NCI-H1694 (cell line): ENCODE results near the gene CPAMD8.
"Not testable (repeated sequence)": the region's sequence is repeated elsewhere in the genome, so short reads cannot be mapped to it uniquely, and the experiment has no call there.

Experiments used
- DNase-seq: peaks from one replicate; lab custom pipeline; 2025; lab: John Stamatoyannopoulos, UW

Gene CPAMD8

GRCh38 chr19:16946951-16947940 is 79.4 kb downstream of the CPAMD8 start:
- DNase-seq = no peak

- no peak for DNase-seq
These were observed 80.7 kb downstream of the CPAMD8 start for GRCh38 chr19:16945762-16946465.

DNA sequence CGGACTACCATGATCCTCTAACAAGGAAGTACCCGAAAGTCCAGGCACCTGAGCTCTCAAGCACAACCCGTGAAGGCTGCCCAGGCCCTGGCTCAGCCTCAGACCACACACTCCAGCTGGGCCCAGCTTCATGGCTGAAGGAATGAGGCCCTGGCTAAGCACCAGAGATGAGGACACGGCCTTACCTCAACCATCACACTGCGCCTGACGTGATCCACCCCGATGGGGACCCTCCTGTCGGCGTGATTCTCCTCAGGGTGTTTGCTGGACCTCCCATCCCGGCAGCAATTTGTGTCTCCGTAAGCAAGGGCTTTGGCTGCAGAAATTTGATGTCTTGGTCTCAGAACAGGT is 81.3 kb downstream of the CPAMD8 start:
- DNase-seq = no peak

GRCh38 chr19:16944626-16945363 is 81.8 kb downstream of the CPAMD8 start:
- no peak for DNase-seq

GRCh38 chr19:16943942-16944625 is 82.5 kb downstream of the CPAMD8 start:
- DNase-seq = no peak

DNA sequence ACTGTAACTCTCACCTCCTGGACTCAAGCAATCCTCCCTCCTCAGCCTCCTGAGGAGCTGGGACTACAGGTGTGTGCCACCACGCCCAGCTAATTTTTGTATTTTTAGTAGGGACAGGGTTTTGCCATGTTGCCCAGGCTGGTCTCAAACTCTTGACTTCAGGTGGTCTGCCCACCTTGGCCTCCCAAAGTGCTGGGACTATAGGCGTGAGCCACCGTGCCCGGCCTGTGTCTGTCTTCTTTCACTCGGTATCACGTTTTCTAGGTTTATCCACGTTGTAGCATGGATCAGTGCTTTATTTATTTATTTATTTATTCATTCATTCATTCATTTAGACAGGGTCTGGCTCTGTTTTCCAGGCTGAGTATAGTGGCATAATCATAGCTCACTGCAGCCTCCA is 83.5 kb downstream of the CPAMD8 start:
- DNase-seq = not testable (repeated sequence)

GRCh38 chr19:16942583-16942982 is 84.0 kb downstream of the CPAMD8 start:
- no peak for DNase-seq

- DNase-seq = no peak
These were observed 86.0 kb downstream of the CPAMD8 start for GRCh38 chr19:16940626-16941025.

DNA sequence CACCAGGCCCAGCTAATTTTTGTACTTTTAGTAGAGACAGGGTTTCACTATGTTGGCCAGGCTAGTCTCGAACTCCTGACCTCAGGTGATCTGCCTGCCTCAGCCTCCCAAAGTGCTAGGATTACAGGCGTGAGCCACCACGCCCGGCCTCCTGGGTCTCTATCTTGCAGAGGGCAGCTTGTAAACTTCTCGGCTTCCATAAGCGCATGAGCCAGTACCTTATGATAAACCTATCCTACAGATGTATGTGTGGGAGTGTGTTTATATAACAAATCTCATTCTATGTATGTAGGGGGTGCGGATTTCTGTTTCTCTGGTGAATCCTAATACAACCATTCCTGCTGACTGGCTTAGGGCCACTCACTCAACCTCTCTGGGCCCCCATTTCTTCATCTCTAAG is 86.5 kb downstream of the CPAMD8 start:
- DNase-seq = not testable (repeated sequence)

DNA sequence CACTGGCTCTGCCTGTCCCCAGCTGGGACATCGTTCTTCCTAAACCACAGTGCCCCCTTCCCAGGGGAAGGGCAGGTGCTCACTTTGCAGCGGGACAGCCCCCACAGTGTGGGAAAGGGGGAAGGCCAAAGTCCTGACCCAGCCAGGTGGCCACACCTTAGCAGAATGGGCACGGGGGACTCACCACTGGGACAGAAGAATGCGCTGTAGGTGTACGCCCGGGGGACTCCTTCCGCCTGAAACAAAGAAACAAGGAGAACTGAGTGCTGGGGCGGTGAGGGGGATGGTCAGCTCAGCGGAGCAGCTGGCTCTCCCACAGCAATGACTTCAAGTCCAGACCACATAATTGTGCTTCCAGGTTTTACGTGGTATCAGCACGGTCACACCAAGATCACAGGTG is 88.4 kb downstream of the CPAMD8 start:
- no peak for DNase-seq

DNA sequence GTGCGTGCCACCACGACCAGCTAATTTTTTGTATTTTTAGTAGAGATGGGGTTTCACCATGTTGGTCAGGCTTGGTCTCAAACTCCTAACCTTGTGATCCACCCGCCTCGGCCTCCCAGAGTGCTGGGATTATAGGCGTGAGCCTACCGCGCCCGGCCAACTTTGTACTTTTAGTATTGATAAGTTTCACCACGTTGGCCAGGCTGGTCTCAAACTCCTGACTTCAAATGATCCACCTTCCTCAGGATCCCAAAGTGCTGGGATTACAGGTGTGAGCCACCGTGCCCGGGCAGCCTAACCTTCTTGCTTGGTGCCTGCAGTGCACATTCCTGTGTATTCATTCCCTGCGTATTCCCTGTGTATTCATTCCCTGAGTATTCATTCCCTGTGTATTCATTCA is 88.8 kb downstream of the CPAMD8 start:
- not testable (repeated sequence) for DNase-seq

- no peak for DNase-seq
These were observed 89.7 kb downstream of the CPAMD8 start for GRCh38 chr19:16936901-16937300.

- no peak for DNase-seq
These were observed 92.1 kb downstream of the CPAMD8 start for GRCh38 chr19:16934489-16934888.

DNA sequence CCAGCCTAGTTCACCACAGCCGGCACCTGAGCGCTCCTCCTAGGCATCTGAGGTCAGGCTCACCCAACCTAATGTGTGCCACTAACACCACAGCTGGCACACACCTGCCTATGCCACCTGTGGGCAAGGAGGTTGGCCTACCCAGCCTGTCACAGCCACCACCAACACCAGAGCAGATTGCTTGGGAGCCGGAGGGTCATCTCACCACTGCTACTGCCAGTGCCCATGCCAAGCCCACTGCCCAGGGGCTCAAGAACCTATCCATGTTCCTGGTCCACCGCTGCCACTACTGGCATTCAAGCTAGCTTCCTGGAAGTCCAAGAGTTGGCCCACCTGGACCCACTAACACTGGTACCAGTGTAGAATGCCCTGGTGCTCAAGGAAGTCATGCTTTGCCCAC is 95.3 kb downstream of the CPAMD8 start:
- no peak for DNase-seq

DNA sequence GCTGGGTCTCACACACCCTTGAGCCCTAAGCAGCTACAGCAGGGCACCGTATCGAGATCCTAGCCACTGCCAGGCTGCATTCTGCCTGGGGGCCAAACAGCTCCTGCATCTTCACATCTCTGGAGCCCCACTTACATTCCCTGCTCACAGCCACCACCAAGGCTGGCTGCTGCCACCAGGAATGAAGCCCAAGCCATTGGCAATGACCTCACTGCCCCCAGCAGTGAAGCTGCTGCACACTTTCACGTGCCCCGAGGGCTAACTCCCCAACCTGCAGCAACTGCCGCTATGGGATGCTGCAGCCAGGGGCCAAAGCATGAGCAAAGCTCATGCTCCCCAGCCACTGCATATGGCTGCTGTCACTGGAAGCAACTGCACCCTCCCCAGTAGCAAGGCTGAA is 95.9 kb downstream of the CPAMD8 start:
- no peak for DNase-seq

DNA sequence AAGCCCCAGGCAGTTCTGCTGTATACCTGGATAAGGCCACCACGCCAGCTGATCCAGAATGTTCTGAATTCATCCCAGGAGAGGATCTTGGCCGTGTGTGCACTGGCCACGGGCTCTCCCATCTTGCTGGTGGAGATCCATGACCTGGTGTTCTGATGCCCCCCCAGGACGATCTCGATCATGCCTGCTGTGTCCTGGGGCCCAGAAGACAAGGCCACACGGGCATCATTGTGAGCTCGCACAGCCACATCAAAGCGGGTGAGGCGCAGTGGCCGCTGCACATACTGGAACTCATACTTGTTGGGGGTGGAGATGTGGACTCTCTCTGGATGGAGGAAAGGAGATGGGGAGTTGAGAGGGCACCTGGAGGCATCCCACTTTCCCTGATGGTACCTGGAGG is 97.7 kb downstream of the CPAMD8 start:
- no peak for DNase-seq

DNA sequence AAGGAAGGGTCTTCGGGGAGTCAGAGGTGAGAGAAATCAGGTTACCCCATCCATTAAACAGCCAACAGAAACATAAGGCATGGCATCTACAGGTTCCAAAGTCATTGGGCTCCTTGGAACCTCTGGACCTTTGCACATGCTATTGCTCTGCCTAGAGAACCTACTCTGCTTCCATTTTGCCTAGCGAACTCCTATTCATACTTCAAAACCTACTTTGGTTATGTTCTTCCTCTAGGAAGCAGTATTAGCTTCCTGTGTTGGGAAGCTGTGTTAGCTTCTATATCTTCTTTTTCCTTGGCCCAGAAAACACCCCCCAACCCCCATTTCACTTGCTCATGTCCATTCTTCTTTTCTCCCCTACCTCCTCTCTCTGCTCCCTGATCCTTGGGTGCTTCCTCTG is 98.3 kb downstream of the CPAMD8 start:
- DNase-seq = no peak

GRCh38 chr19:16927883-16928282 is 98.7 kb downstream of the CPAMD8 start:
- DNase-seq = no peak

DNA sequence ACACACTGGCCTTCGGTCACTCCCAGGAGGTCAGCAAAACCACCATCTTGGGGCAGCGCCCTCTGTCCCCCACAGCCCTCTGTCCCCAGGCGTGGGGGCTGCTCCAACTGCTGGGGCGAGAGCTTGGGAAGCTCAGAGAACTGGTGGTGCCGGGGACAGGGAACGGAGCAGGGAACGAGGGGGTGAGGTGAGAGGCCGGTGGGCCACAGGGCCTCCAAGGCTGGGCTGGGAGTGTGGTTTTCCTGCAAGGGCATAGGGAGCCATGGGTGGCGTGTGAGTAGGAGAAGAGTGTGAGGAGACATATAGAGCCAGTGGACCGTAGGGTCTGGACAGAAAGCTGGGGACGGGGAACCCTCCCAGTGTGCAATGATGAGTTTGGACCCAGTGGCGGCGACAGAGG is 103.7 kb downstream of the CPAMD8 start:
- no peak for DNase-seq

GRCh38 chr19:16922592-16922934 is 104.0 kb downstream of the CPAMD8 start:
- DNase-seq = no peak

DNA sequence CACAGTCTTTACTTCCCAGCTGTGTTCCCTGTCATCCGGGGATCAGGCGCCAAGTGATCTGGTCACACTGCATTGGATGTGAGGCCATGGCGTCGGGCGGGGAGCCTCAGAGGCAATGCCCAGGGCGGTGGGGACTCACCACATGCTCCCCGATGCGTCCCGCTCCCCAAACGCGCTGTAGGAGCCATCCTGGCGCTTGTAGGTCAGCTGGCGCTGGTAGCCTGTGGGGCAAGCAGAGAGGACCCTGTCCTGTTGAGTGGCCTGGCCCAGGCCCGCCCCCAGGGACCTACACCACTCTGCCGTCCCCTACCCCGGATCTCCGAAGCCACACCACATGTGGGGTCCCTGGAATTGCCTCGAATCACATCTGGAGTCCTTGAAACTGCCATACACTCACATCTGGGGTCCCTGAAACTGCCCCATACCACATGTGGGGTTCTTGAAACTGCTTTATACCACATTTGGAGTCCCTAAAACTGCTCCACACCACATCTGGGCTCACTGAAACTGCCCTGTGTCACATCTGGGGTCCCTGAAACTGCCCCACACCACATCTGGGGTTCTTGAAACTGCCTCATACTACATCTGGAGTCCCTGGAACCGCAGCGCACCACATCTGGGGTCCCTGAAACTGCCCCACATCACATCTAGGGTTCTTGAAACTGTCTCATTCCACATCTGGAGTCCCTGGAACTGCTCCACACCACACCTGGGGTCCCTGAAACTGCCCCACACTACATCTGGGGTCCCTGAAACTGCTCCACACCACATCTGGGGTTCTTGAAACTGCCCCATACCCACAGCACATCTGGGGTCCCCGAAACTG is 104.6 kb downstream of the CPAMD8 start:
- DNase-seq = no peak
